ENCODE data around the gene TBK1.

Gene TBK1

DNA sequence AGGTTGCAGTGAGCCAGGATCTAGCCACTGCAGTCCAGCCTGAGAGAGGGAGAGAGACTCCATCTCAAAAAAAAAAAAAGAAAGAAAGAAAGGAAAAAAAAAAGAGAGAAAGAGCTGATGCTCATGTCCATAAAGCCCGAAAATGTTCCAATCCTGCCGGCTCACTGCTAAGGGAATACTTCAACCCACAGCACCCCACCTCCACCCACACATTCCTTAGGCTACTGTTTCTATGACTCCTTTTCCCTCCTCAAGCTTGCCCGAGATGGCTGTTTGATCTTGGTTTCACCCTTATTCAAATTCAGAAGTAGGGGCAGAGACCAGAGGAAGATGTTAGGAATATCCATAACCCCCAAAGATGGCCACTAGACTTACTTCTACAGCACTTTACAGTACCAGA, 98.8 kb downstream of the TBK1 start:
- FAIRE-seq = no peak

- FAIRE-seq = peak; percentile 99
Measured at GRCh38 chr12:64551676-64552075, 99.8 kb downstream of the TBK1 start.

All from endometrium (tissue), 2 donors.